ENCODE results near the gene BANF1.

- TF ChIP-seq POLR2A (IDR thresholded peaks at IDR 0.05) (no peak), CTCF (IDR thresholded peaks at IDR 0.05) (no peak)
These were observed 9.5 kb downstream of the BANF1 start, which contains the start of gene CST6 for GRCh38 chr11:66011785-66012303.

Data from body of pancreas (tissue), 4 donors.